Panc1 (cell line): ENCODE measurements around the gene TBC1D22A. TPM values are rescaled to one million over a fixed set of nuclear protein-coding genes. Genes with fewer than 3 reads are reported as not detected.

Source experiments
- ATAC-seq: fragments of 200-7000 bp; cut with Tn5 transposase; 2 replicates; pipeline ENCODE4 v1.9.1; 2020; ENCODE audit warnings: mild to moderate bottlenecking, moderate library complexity
- BruUV-seq: library from RNA; stranded (reverse); fragments of 400-500 nt; replicated peaks from 2 replicates; lab custom pipeline; 2021; lab: Mats Ljungman, UMichigan
- CTCF ChIA-PET: fragments of 300-600 bp; sonication (Branson Sonifier 250); formaldehyde crosslinking; loops from one replicate; lab custom pipeline; 2022; ENCODE audit warnings: antibody characterized with exemption; lab: Charles Lee
- POLR2A ChIA-PET: fragments of 300-600 bp; sonication (Branson Sonifier 250); formaldehyde crosslinking; loops from one replicate; lab custom pipeline; 2022; ENCODE audit warnings: antibody characterized with exemption; lab: Charles Lee
- DNase-seq: peaks from one replicate; pipeline ENCODE4 v3.0.0-alpha.2; 2010; ENCODE audit warnings: low read depth, low spot score
- H3K27ac ChIP-seq: 2 replicates; pipeline ENCODE4 v1.5.1; 2011; ENCODE audit warnings: mild to moderate bottlenecking, low read length, inconsistent platforms
- H3K27me3 ChIP-seq: fragments of 200-500 bp; sonication (Bioruptor generic); 2 replicates; pipeline ENCODE4 v1.6.0; 2014; ENCODE audit warnings: low read length, inconsistent platforms; ENCODE audit not compliant: control insufficient read depth, insufficient read depth
- H3K36me3 ChIP-seq: fragments of 200-500 bp; sonication (Bioruptor generic); 2 replicates; pipeline ENCODE4 v1.5.1; 2014; ENCODE audit warnings: inconsistent platforms, mild to moderate bottlenecking, low read length, moderate library complexity; ENCODE audit not compliant: control insufficient read depth, insufficient read depth
- H3K4me1 ChIP-seq: 2 replicates; pipeline ENCODE4 v1.5.1; 2011; ENCODE audit warnings: inconsistent platforms, mild to moderate bottlenecking, low read length, moderate library complexity; ENCODE audit not compliant: control insufficient read depth, insufficient read depth
- H3K4me3 ChIP-seq, 2 experiments: 2 replicates each; pipeline ENCODE4 v1.5.1; 2011 to 2012; ENCODE audit warnings: low read depth in 2 of 2, low read length in 2 of 2, mild to moderate bottlenecking in 2 of 2, inconsistent platforms in 1 of 2, moderate library complexity in 1 of 2
- H3K9me3 ChIP-seq: fragments of 200-500 bp; sonication (Bioruptor generic); 2 replicates; pipeline ENCODE4 v1.5.1; 2014; ENCODE audit warnings: low read depth, mild to moderate bottlenecking, inconsistent platforms, low read length, moderate library complexity; ENCODE audit not compliant: control insufficient read depth, insufficient read depth
- POLR2AphosphoS5 ChIP-seq: IDR thresholded peaks from 2 replicates; pipeline ENCODE4 v1.6.1; 2012; ENCODE audit warnings: mild to moderate bottlenecking, low read depth, low read length, moderate library complexity
- SIN3A ChIP-seq: IDR thresholded peaks from 2 replicates; pipeline ENCODE4 v1.6.1; 2012; ENCODE audit warnings: low read depth, mild to moderate bottlenecking, low read length, moderate library complexity, borderline replicate concordance; ENCODE audit not compliant: insufficient read depth
- TCF7L2 ChIP-seq: IDR thresholded peaks from 2 replicates; pipeline ENCODE4 v1.6.1; 2011; ENCODE audit warnings: mild to moderate bottlenecking, low read depth, low read length, inconsistent platforms
- in situ Hi-C: cut with HindIII; loops from 2 replicates; pipeline ENCODE4 v1.10.0; 2016; ENCODE audit warnings: low sequenced_read_pairs, low pct_unique_long_range_greater_than_20kb
- intact Hi-C: fragments of 100-400 bp; cut with micrococcal nuclease; formaldehyde crosslinking; loops from one replicate; pipeline ENCODE4 v1.10.0; 2022; ENCODE audit not compliant: unreplicated experiment
- total RNA-seq: library from RNA; stranded (reverse); gene quantifications from one replicate; pipeline ENCODE4 v1.2.1, GENCODE V29; 2021; ENCODE audit not compliant: unreplicated experiment
- TF ChIP-seq, protein P1 (sequence below): fragments of 450-650 bp; IDR thresholded peaks from 2 replicates; pipeline ENCODE4 v1.5.1; 2017; ENCODE audit warnings: mild to moderate bottlenecking
- TF ChIP-seq, protein P2 (sequence below), 2 experiments: IDR thresholded peaks; 2 replicates each; pipeline ENCODE4 v1.6.1; 2011 to 2012; ENCODE audit warnings: low read depth in 2 of 2, control low read depth in 1 of 2, low read length in 1 of 2, mild to moderate bottlenecking in 1 of 2, moderate library complexity in 1 of 2; ENCODE audit not compliant: insufficient read depth in 1 of 2

TBC1D22A gene
- total RNA-seq, 1 experiment from 2014 or later: 28.7 TPM

DNA sequence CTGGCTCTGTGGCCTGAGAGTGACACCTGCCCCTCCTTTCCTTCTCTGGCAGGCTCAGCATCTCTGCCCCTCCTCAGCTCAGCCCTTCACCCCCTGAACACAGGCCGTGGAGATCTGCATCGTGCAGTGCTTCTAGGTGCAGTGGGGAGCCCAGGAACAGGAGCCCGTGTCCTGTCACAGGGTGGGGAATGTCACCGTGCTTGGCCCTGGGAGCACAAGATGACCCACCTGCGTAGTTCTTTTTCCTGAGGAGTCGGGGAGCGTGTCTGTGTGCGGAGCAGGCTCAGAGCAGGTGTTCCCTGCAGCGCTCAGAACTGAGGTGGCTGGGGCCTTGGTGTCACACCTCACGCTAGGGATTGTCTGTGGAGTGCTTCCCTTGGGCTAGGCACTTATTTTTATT lies 10.6 kb downstream of the TBC1D22A start:
- no TSS peak for BruUV-seq
- Histone ChIP-seq H3K4me1 (peaks cover 53% of the 10 kb centered on the region), H3K4me3 (no peak overlapping the region), H3K27ac (peak overlapping the region; percentile 93), H3K36me3 (no peaks in the 10 kb centered on the region), H3K9me3 (no peaks in the 10 kb centered on the region), H3K27me3 (no peaks in the 10 kb centered on the region)
- ChIA-PET CTCF (no interaction called here), POLR2A (no interaction called here)
- in situ Hi-C loops (no loop called here), intact Hi-C loops (no loop called here)
- TF ChIP-seq POLR2AphosphoS5 (no peak), TCF7L2 (no peak), SIN3A (no peak)
- TF ChIP-seq, protein P1, sequence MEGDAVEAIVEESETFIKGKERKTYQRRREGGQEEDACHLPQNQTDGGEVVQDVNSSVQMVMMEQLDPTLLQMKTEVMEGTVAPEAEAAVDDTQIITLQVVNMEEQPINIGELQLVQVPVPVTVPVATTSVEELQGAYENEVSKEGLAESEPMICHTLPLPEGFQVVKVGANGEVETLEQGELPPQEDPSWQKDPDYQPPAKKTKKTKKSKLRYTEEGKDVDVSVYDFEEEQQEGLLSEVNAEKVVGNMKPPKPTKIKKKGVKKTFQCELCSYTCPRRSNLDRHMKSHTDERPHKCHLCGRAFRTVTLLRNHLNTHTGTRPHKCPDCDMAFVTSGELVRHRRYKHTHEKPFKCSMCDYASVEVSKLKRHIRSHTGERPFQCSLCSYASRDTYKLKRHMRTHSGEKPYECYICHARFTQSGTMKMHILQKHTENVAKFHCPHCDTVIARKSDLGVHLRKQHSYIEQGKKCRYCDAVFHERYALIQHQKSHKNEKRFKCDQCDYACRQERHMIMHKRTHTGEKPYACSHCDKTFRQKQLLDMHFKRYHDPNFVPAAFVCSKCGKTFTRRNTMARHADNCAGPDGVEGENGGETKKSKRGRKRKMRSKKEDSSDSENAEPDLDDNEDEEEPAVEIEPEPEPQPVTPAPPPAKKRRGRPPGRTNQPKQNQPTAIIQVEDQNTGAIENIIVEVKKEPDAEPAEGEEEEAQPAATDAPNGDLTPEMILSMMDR: no peak
- TF ChIP-seq, protein P2, sequence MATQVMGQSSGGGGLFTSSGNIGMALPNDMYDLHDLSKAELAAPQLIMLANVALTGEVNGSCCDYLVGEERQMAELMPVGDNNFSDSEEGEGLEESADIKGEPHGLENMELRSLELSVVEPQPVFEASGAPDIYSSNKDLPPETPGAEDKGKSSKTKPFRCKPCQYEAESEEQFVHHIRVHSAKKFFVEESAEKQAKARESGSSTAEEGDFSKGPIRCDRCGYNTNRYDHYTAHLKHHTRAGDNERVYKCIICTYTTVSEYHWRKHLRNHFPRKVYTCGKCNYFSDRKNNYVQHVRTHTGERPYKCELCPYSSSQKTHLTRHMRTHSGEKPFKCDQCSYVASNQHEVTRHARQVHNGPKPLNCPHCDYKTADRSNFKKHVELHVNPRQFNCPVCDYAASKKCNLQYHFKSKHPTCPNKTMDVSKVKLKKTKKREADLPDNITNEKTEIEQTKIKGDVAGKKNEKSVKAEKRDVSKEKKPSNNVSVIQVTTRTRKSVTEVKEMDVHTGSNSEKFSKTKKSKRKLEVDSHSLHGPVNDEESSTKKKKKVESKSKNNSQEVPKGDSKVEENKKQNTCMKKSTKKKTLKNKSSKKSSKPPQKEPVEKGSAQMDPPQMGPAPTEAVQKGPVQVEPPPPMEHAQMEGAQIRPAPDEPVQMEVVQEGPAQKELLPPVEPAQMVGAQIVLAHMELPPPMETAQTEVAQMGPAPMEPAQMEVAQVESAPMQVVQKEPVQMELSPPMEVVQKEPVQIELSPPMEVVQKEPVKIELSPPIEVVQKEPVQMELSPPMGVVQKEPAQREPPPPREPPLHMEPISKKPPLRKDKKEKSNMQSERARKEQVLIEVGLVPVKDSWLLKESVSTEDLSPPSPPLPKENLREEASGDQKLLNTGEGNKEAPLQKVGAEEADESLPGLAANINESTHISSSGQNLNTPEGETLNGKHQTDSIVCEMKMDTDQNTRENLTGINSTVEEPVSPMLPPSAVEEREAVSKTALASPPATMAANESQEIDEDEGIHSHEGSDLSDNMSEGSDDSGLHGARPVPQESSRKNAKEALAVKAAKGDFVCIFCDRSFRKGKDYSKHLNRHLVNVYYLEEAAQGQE (IDR thresholded peaks at IDR 0.05; ENCODE audit: insufficient read depth in 1 of 2, low read depth in 2 of 2, low read length in 1 of 2): no peak
- no peak for ATAC-seq
- DNase-seq: no peak

DNA sequence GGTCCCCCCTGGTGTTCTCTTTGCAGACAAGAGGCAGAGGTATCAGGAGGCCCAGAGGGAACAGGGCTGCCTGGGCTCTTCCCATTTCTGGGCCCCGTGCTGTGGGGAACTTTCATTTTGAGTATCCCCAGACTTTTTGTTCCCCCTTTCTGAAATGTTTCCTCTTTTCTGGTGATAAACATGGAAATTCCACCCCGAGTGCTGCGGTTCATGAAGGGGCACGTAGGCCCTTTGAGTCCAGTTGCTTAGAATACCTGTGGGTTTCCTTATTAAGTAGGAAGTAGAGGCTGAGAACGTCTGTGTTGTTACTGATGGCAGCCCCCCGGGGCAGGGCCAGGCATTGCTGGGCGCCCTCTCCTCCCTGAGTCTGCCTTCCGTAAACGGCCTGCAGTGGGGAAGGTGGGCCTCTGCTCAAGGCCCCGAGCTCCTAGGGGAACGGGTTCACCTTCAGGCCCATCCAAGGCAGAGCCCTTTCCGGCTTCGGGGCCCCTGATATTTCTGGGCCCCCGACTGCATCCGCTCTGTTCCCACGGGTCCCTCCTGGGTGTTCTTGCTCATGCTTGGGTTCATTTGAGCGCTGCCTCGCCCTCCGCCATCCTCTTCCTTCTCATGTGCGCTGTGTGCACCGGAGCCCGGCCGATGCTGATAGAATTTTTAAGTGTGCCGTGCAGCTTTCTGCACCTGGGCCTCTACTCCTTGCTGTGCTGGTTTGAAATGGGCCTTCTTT lies 12.0 kb downstream of the TBC1D22A start:
- no peak for DNase-seq
- Histone ChIP-seq H3K27ac (peak overlapping the region; percentile 93), H3K27me3 (no peaks in the 10 kb centered on the region), H3K36me3 (no peaks in the 10 kb centered on the region), H3K4me1 (peaks cover 54% of the 10 kb centered on the region), H3K9me3 (no peaks in the 10 kb centered on the region), H3K4me3 (peak overlapping the region; percentile 16 to 46)
- peak; percentile 43 for ATAC-seq
- POLR2A ChIA-PET: no interaction called here
- TF ChIP-seq, protein P2 (IDR thresholded peaks at IDR 0.05; ENCODE audit: insufficient read depth in 1 of 2, low read depth in 2 of 2, low read length in 1 of 2): no peak
- peak; percentile 13 for TF ChIP-seq TCF7L2
- no peak for TF ChIP-seq SIN3A
- in situ Hi-C loops: no loop called here
- CTCF ChIA-PET: interaction anchor here (0.6 kb wide), 1 partner anchor 15 kb away, joined by 4 read pairs; no protein-coding TSS in a partner anchor
- intact Hi-C loops: no loop called here
- no TSS peak for BruUV-seq
